Measurements from ENCODE around the gene AP5B1.

The AP5B1 gene

DNA sequence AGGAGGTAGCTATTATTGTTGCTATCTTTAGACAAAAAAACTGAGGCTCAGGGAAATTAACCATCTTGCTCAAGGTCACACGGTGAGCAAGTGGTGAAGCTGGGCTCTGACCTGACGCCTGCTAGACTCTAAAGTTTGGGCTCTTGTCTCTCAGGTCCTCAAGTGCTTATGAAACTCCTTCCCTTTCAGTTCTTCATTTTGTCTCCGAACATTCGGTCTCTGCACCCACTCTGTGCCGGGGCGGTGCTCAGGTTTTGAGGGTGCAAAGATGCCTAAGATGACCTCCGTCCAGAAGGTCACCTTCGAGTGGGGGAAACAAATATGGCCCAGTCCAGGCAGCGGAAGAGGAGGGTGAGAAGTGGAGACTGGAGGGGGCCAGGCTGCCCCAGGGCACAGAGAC, 22.1 kb upstream of the AP5B1 start:
- in situ Hi-C loops (cut with MboI; ENCODE audit: low sequenced_read_pairs), result no loop called here

DNA sequence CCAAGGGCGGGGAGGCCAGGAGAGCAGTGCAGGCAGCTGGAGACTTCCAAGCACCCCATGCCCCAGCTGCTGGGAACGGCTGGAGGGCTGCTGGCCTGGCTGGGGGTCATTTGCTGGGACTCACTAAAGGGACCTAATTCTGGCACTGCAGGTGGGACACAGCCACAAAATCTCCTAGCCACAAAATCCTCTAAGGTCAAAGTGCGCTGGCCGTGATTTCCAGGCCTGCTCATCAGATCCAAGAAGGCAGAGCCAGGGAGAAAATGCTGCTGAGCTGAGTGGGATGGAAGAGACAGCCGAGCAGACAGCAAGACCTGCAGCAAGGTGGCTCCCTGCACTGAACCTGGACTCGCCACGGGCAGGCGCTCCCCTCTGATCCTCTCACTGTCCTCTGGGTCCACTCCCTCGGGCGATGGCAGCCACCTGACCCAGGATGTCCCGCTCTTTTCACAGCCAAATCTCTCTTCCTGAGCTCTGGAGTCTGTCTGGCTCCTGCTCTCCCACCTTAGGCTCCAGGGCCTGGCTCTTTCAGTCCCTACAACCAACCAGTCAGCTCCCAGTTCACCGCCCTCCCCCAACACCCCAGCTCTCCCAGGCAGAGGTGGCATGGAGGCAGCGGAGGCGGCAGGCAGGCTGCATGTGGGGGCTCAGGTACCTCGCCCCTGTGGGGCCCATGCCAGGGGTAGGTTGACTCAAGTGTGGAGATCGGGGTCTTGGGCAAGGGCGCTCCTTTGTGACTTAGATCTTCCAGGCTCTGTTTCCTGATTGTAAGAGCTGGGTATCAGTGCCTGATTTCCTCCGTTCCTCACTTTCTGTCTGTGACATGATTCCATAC, 20.6 kb upstream of the AP5B1 start:
- in situ Hi-C loops (cut with MboI; ENCODE audit: low sequenced_read_pairs), result no loop called here

DNA sequence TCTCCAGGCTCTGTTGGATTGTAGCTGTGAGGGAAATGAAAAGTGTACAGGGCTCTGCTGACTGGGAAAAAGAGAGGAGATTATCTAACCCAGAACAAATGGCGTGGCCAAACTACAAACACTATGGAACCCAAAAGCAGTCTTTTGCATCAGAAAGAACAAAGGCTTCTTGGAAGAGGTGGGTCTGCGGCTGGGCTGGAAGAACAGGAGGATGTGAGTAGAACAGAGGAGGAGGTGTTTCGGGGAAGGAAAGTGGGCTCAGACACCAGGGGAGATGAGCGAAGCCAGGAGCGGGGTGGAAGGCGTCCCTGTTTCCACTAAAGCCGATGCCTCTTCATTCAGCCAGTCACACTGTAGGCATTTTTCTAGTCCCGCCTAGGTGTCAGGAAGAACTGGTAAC, 18.1 kb upstream of the AP5B1 start:
- in situ Hi-C loops (cut with MboI; ENCODE audit: low sequenced_read_pairs), result no loop called here

DNA sequence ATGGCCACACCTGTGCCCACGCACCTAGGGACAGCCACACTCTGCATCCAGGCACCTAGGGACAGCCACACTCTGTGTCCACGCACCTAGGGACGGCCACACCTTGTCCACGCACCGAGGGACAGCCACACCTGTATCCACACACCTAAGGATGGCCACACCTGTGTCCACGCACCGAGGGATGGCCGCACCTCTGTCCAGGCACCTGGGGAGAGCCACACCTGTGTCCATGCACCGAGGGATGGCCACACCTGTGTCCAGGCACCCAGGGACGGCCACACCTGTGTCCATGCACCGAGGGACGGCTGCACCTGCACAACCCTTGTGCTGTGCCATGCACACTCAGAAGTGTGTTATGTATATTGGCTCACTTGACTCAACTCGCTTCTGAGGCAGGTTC, 16.9 kb upstream of the AP5B1 start:
- in situ Hi-C loops (cut with MboI; ENCODE audit: low sequenced_read_pairs), result no loop called here

DNA sequence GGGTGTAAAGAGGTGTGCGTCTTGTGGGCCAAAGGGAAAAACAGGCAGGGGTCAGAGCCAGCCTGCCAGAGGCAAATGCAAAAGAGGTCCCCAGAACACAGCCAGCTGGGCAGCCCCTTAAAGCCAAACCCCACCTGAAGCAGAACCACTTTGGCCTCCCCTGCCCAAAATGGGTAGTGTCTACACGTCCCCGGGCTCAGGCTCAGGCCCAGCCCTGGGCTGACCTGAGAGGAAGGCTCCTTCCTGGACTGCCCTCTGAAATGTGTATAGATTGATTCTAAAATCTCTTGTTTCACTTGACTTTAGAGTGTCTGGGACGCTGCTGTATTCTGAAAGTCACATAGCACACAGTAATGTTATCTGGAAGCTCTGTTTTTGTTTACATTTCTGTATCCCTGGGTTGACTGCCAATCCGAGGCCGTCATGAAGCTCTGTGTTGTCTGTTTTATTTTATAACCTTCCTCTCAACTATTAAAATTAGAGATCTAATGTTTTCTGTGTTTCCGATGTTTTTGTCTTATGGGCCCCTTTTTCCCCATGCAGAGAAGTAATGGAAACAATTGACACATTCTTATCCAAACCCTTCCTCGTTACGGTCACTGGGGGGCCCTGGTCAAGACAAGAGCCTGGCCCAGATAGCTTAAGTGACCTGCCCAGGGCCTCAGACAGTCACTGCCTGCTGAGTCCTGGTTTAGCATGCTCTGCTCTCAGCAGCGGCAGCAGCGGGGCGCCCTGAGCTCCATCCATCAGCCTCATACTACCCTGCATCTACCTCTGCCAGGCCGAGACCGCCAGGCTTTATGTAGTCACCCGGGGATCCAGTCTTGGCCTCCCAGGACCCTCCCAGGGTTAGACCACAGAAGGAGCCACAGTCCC, 16.2 kb upstream of the AP5B1 start:
- in situ Hi-C loops (cut with MboI; ENCODE audit: low sequenced_read_pairs), result no loop called here

DNA sequence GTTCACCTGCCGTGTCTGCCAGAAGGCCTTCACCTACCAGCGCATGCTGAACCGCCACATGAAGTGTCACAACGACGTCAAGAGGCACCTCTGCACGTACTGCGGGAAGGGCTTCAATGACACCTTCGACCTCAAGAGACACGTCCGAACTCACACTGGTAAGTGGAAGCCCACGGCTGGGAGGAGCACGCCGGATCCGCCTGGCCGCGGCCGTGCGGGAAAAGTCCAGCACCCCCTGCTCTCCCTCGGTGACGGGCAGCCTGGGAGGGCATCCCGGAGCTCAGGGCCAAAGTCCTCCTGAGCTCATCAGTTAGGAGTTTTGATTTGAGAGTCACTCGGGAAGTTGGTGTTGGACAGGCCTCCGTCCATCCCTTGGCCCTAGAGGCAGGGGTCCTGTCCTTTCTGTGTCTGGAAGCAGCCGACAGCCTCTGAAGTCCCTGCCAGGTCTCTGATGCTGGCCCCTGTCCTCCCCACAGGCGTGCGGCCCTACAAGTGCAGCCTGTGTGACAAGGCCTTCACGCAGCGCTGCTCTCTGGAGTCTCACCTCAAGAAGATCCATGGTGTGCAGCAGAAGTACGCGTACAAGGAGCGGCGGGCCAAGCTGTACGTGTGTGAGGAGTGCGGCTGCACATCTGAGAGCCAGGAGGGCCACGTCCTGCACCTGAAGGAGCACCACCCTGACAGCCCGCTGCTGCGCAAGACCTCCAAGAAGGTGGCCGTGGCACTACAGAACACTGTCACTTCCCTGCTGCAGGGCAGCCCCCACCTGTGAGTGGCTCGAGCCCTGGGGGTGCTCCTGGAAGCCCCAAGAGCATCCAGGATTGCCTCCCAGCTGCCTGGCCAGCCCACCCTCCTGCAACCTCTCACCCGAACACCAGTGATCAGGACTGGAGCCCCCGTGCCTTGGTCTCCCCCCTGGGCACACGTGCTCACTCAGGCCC, 14.1 kb upstream of the AP5B1 start:
- in situ Hi-C loops (cut with MboI; ENCODE audit: low sequenced_read_pairs), result no loop called here

DNA sequence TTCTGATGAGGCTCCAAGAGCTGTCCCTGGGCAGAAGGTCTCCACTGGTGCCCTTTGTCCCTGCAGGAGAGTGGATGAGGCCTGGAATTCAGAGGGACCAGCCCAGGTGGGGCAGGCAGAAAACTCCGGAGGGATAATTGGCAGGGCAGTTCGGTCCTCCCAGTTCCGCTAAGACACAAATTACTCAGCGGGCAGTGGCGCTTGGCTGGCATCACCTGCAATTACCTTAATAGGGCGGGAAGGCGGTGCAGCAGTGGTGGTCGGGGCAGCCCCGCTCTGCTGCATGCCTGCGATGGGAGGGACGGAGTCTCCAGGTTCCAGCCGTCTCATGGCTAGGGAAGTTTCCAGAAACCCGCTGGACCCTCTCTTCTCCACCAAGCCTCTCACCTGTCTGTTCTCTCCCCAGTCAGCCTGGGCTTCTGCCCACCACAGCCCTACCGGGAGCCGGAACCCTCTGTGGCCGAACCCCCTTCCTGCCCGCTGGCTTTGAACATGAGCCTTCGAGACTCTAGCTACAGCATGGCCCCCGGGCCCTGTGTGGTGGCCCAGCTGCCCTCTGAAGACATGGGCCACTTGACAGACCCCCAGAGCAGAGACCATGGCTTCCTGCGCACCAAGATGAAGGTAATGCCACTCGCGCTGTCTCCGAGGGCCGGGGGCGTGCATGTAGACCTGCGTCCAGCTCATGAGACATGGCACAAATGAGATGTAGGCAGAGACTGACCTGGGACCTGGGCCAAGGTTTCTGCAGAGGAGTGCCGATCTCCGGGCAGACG, 13.0 kb upstream of the AP5B1 start:
- in situ Hi-C loops (cut with MboI; ENCODE audit: low sequenced_read_pairs), result no loop called here

DNA sequence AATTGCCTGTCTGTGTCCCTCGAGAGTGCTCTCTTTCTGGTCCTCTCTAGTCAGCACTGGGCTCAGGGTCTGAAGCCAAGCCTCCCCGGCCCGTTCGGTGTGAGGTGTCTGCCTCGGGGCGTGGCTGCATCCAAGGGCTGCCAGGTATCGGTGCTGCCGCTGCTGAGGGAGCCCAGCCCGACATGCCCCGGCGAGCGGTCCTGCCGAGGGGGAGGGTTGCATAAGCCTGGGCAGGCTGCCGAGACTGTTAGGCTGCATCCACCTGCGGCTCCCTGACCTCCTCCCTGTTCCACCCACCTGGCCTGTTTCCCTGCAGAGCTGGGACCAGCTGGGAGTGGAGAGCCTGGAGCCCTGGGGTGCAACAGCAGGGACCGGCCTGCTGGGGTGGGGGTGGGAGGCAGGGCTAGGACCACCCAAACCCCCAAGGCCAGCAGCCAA, 12.4 kb upstream of the AP5B1 start:
- in situ Hi-C loops (cut with MboI; ENCODE audit: low sequenced_read_pairs), result no loop called here

DNA sequence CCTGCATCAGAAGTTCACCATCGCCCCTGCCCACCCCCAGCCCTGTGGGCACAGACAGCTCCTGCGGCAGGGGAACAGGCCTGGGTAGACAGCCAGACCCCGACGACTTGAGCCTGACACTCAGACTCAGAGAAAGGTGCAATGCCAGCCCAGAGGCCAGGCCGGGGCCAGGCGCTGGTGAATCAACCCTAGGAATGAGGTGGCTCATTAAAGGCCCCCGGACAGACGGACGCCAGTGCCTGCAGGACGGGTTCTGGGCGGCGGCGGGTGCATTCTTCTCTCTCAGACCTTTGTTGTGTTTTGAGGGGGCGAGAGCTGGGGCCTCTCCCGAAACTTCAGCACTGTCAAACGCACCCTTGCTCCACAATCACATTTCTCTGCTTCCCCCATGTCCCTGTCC, 11.7 kb upstream of the AP5B1 start:
- in situ Hi-C loops (cut with MboI; ENCODE audit: low sequenced_read_pairs), result no loop called here

DNA sequence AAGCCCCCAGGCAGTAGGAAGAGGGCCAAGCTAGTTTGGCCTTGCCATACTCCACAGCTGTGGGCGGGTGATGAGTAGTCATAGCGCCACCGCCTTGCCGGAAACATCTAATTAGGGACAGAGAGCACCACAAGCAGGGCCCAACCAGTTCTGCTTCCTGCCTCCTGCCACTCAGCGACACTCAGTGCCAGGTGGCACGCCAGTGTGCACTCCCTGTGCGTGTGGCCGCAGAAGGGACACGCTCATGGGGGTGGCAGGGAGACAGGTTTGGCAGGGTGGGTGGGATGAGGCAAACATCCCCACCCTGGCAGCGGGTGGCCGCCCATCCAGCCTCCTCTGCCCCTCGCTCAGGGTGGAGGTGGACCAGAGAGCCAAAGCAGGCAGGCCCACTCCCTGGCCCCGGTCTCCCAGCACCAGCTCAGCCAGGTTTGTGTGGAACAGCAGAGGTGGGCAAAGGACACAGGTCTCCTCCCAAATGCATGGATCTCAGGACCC, 11.0 kb upstream of the AP5B1 start:
- in situ Hi-C loops (cut with MboI; ENCODE audit: low sequenced_read_pairs), result no loop called here

DNA sequence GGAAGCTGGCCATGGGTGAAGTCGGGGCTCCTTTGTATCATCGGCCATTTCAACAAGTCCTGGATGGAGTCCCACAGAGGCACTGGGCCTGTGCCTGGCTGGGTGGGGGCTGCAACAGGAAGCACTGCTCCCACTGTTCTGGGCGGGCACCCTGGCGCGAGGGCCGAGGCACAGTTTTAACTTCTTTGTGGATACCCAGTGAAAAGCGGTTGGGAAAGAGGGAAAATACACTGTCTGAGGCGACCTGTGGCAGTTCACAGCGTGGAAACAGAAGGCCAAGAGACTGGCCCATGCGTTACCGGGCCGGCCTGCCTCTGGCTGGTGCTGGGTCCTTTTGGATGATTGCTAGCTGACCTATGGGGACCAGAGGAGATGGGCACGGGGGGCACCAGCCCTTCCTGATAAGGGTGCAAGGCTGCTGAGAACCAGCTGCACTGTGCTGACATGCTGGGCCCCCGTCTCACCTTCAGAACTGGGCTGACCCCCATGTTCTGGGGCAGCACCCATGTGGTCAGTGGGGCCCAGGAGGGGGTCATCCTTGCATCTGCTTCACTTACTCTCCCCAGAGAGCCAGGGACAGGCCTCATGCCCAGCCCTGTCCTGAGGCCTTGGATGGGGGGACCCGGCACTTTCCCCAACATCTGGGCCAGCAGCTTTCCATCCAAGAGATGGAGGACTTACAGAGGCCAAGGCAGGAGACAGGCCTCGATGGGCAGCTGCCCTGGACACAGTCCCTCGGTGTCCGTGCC, 10.3 kb upstream of the AP5B1 start:
- in situ Hi-C loops (cut with MboI; ENCODE audit: low sequenced_read_pairs), result no loop called here

DNA sequence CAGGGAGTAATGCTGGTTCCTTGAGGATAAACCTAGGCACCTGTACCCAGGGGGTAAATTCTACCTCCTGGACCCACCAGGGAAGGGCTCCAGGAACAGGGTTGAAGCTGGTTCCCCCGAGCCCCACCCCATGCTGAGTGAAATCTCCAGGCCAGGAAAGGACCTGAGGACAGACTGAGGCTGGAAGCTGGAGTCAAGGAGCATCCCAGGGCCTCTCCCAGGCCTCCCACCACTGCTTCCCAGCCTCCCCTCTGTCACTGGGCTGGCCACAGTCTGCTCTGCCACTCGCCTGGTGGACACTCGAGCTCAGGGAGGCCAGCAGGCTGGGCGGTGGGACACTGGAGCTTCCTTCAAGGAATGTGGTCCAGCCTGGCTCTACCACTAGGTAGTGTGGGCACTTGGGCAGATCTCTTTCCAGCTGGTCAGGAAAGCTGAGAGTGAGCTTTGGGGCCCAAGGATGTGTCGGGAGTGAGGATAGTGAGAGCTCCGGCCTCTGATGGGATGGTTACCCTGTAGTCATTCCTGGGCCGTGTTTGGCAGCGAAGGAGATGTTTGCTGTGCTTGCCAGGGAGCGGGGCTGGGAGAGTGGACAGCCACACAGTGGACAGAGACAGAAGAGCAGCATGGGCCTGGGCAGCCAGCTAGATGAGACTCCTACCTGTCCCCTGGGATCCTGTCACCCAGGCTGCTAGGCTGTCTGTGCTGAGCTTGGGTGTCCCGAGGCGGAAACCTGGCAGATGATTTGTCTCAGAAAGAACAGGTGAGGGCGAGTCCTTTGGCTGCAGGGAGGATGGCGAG, 9.5 kb upstream of the AP5B1 start:
- in situ Hi-C loops (cut with MboI; ENCODE audit: low sequenced_read_pairs), result no loop called here

DNA sequence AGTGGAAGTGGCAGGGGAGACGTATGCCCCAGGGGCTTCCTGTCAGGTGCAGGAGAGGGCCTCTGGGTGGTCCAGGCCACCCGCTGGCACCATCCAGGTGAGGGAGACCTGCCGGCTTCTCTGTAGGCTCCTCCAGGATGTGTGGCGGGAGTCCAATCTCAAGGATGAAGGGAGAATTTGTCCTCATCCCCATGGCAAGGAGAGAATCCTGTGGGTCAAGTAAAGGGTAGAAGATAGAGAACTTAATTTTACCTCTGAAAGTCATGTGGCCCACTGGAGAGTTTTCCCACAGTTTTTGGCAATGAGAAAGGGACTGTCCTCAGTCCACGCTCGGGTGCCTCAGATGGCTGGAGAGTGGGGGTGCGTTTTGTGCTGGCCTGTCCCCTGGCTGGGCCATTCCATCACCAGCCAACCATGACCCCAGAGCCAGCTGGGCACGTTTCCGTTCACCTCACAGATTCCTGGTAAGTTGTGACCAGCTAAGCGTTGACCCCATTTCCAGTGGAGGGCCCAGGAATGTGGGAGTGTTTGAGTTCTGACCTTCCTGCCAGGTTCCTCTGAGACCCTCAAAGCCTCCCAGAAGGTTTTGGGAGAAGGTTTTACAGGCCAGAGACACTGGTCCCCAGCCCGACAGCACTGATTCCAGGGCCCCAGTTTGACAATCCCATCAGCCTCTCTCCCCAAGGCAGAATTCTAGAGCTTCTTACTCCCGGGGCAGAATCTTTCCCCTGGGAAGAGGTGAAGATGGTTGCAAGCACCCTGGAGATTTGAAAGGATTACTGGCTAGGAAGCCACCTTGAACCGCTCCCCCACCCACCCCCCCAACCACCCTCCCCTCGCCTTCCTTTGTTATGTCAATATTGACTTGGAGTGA, 8.7 kb upstream of the AP5B1 start:
- in situ Hi-C loops (cut with MboI; ENCODE audit: low sequenced_read_pairs), result no loop called here

DNA sequence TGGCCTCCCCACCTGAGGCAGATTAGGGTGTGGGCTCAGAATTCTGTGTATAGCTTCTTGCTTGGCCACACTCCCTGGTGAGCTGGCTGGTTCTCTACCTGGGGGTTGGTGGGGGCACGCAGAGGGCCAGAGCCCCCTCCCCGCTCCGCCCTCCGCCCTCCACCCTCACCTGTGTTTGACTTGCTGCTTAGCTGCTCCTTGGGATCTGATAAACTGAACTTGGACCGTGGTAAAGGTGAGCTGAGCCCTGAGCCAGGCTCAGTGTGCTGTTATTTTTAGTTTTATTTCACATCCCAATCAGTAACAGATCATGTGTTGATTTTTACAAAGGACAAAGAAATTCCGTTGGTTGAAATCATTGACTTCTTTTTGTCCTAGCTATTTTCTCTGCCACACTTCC, 8.0 kb upstream of the AP5B1 start:
- in situ Hi-C loops (cut with MboI; ENCODE audit: low sequenced_read_pairs), result no loop called here

DNA sequence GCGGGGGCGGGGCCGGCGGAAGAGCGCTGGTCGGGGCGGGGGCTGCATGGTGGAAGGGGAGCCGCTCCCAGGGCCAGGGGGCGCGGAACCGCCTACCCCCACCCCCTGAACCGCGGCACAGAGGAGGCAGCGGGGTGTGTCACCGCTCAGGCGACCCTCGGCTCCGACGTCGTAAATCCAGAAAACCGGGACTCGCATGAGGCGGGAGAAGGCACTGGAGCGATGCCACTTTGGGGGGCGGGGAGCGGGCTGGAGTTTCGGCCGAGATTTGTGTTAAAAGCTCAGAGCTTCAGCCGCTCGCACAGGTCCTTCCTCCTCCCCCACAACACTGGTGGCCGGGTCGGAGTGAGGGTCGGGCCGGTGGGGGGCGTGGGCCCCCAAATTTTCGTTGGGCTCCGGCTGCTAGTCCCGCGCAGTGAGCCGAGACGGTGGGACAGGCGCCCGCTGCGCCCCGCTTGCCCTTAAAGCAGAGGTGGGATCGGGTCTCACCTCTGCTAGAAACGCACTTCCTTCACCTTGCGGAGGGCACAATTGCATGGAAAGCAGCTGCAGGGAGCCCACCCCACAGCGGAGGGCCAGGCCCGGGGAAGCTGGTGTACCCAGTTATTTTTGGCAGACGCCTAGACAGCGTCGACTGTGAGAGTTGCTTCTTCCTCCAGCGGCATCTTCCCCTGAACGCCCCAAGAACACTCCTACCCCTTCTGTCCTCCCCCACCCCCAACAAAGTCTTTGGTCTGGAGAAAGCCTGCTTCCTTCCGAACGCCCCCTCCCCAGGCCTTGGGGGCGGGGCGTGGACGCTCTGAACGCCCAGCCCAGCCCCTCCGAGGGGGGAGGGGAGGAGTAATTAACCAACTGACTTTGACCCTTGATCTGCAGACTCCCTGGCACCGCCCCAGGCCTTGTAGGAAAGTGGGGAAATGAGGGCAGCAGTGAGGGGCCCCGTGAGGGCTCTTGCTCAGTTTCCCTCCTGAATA, 7.2 kb upstream of the AP5B1 start:
- in situ Hi-C loops (cut with MboI; ENCODE audit: low sequenced_read_pairs), result no loop called here
